Brain microvascular endothelial cell (primary cell): ENCODE measurements around the gene MYLIP.

ENCODE experiments used
- DNase-seq: peaks from one replicate; pipeline ENCODE4 v3.0.0-alpha.2; 2020
- H3K27ac ChIP-seq: fragments of 250-450 bp; sonication (Bioruptor Pico); 2 replicates; pipeline ENCODE4 v1.5.1; 2020; ENCODE audit warnings: mild to moderate bottlenecking, moderate library complexity
- H3K27me3 ChIP-seq: fragments of 250-450 bp; sonication (Bioruptor Pico); replicated peaks from 2 replicates; pipeline ENCODE4 v1.5.1; 2020; ENCODE audit warnings: mild to moderate bottlenecking
- H3K36me3 ChIP-seq: fragments of 250-450 bp; sonication (Bioruptor Pico); replicated peaks from 2 replicates; pipeline ENCODE4 v1.5.1; 2020; ENCODE audit warnings: mild to moderate bottlenecking
- H3K4me3 ChIP-seq: 2 replicates; pipeline ENCODE4 v1.5.1; 2011; ENCODE audit warnings: low read depth, mild to moderate bottlenecking, control low read depth, low read length, moderate library complexity
- in situ Hi-C: cut with HindIII; loops from 2 replicates; pipeline ENCODE4 v1.10.0; 2017; ENCODE audit warnings: low sequenced_read_pairs, low pct_ligation_motif_present
- TF ChIP-seq, protein P1 (sequence below): IDR thresholded peaks from 2 replicates; pipeline ENCODE4 v1.5.1; 2011; ENCODE audit warnings: low read depth, mild to moderate bottlenecking, moderate library complexity, low read length, control low read depth, inconsistent platforms; ENCODE audit errors: missing control alignments

MYLIP gene

DNA sequence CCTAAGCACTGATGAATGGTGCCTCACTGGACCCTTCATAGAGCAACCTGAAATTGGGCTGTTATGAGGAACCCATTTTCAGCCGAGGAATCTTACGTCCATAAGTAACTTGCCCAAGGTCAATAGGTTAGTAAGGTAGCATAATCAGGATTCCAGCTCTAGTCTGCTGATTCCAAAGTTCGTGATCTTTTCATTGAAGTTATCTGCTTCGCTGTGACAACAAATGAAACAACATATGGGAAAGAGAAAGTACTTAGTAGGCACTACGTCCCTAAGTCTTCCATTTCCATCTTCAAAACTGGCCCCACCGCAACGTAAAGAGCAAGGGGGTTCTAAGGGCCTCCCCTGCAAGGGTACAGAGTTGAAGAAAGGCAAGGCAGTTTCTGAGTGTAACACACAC lies 49.5 kb downstream of the MYLIP start:
- no peaks in the 10 kb centered on the region for H3K27me3 ChIP-seq
- TF ChIP-seq, protein P1, sequence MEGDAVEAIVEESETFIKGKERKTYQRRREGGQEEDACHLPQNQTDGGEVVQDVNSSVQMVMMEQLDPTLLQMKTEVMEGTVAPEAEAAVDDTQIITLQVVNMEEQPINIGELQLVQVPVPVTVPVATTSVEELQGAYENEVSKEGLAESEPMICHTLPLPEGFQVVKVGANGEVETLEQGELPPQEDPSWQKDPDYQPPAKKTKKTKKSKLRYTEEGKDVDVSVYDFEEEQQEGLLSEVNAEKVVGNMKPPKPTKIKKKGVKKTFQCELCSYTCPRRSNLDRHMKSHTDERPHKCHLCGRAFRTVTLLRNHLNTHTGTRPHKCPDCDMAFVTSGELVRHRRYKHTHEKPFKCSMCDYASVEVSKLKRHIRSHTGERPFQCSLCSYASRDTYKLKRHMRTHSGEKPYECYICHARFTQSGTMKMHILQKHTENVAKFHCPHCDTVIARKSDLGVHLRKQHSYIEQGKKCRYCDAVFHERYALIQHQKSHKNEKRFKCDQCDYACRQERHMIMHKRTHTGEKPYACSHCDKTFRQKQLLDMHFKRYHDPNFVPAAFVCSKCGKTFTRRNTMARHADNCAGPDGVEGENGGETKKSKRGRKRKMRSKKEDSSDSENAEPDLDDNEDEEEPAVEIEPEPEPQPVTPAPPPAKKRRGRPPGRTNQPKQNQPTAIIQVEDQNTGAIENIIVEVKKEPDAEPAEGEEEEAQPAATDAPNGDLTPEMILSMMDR = no peak
- no peaks in the 10 kb centered on the region for H3K36me3 ChIP-seq
- DNase-seq = no peak
- in situ Hi-C loops = loop anchor here (25.0 kb wide), 1 partner anchor 491 kb away; no protein-coding TSS in a partner anchor
- H3K4me3 ChIP-seq = no peak overlapping the region
- H3K27ac ChIP-seq = no peak overlapping the region

- in situ Hi-C loops = loop anchor here (25.0 kb wide), 1 partner anchor 492 kb away; no protein-coding TSS in a partner anchor
- no peak overlapping the region for H3K27ac ChIP-seq
- no peak for DNase-seq
Measured at GRCh38 chr6:16179063-16179462, 50.2 kb downstream of the MYLIP start.

DNA sequence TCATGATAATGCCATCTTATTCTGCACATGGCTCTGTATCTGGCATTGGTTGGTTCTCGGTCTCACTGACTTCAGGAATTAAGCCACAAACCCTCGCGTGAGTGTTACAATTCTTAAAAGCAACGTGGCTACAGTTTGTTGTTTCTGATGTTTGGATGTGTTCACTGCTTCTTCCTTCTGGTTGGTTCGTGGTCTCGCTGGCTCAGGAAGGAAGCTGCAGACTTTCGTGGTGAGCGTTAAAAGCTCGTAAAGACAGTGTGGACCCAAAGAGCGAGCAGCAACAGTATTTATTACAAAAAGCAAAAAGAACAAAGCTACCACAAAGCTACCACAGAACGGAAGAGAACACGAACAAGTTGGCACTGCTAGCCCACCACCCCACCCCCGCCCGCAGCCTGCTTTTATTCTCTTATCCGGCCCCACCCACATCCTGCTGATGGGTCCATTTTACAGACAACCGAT lies 51.1 kb downstream of the MYLIP start:
- in situ Hi-C loops = loop anchor here (25.0 kb wide), 1 partner anchor 493 kb away; no protein-coding TSS in a partner anchor
- no peak overlapping the region for H3K27ac ChIP-seq

More at GRCh38 chr6:16179063-16179462, 50.2 kb downstream of the MYLIP start:
- H3K4me3 ChIP-seq = no peak overlapping the region
- H3K36me3 ChIP-seq = no peaks in the 10 kb centered on the region
- TF ChIP-seq, protein P1 = no peak
- H3K27me3 ChIP-seq = no peaks in the 10 kb centered on the region

DNA sequence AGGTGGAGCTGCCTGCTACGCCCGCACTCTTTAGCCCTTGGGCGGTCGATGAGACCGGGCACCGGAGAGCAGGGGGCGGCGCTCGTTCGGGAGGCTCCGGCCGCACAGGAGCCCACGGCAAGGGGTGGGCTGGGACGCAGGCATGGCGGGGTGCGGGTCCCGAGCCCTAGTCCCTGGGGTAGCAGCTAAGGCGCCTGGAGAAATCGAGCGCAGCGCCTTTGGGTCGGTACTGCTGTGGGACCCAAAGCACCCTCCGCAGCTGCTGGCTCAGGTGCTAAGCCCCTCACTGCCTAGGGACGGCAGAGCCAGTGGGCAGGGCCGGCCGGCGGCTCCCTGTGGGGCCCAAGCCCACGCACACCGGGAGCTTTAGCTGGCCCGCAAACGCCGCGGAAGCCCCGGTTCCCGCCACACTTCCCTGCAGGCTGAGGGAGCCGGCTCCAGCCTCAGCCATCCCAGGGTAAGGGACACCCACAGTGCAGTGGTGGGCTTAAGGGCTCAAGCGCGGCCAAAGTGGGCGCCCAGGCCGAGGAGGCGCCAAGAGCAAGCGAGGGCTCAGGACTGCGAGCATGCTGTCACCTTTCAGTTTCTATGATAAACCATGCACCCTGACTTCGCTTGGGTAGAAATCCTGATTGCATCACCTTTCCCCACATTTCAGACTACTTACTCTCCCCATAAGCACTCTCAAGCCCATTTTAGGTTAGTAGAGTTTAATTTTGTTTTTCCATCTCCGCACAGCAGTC lies 52.0 kb downstream of the MYLIP start:
- in situ Hi-C loops = loop anchor here (25.0 kb wide), 1 partner anchor 494 kb away; no protein-coding TSS in a partner anchor
- Histone ChIP-seq H3K4me3 (no peak overlapping the region), H3K36me3 (no peaks in the 10 kb centered on the region), H3K27ac (no peak overlapping the region), H3K27me3 (no peaks in the 10 kb centered on the region)
- DNase-seq = no peak
- TF ChIP-seq, protein P1 = no peak

More for the DNA sequence above, 51.1 kb downstream of the MYLIP start:
- Histone ChIP-seq H3K36me3 (no peaks in the 10 kb centered on the region), H3K4me3 (no peak overlapping the region), H3K27me3 (no peaks in the 10 kb centered on the region)
- no peak for DNase-seq
- TF ChIP-seq, protein P1 = no peak

- TF ChIP-seq, protein P1 = no peak
- in situ Hi-C loops = loop anchor here (25.0 kb wide), 1 partner anchor 494 kb away; no protein-coding TSS in a partner anchor
Measured at GRCh38 chr6:16181439-16182297, 52.8 kb downstream of the MYLIP start.

More at GRCh38 chr6:16181439-16182297, 52.8 kb downstream of the MYLIP start:
- H3K4me3 ChIP-seq = no peak overlapping the region
- DNase-seq = no peak
- H3K36me3 ChIP-seq = no peaks in the 10 kb centered on the region
- no peaks in the 10 kb centered on the region for H3K27me3 ChIP-seq
- H3K27ac ChIP-seq = no peak overlapping the region
